ENCODE measurements around the gene NUDT2. TPM values are rescaled to one million over a fixed set of nuclear protein-coding genes. Genes with fewer than 3 reads are reported as not detected.
A peak's percentile ranks its signal among the peaks of the same experiment; 100 is the strongest.

The NUDT2 gene
- total RNA-seq, 1 experiment from 2014 or later: 17.8 TPM

GRCh38 chr9:34318163-34318790, 11.1 kb upstream of the NUDT2 start:
- ATAC-seq (no peak), DNase-seq (ENCODE audit: low spot score) (peak; percentile 20)
- H3K36me3 Mint-ChIP-seq: no peaks in the 10 kb centered on the region; the same call in 1 of the 2 replicates
- no peak overlapping the region for H3K4me3 Mint-ChIP-seq
- POLR2A ChIA-PET: no interaction called here
- H3K27me3 Mint-ChIP-seq (ENCODE audit: low read depth): no peaks in the 10 kb centered on the region
- H3K4me1 Mint-ChIP-seq: no peaks in the 10 kb centered on the region
- CTCF ChIA-PET: interaction anchor here (1.1 kb wide), 1 partner anchor 86 kb away, joined by 3 read pairs; no protein-coding TSS in a partner anchor
- H3K9me3 Mint-ChIP-seq: no peaks in the 10 kb centered on the region
- no peak overlapping the region for H3K27ac Mint-ChIP-seq
- TF ChIP-seq ZNF138 (CRISPR knock-in tag; conservative IDR thresholded peaks at IDR 0.05) (no peak), NR3C1 (CRISPR knock-in tag; conservative IDR thresholded peaks at IDR 0.05; ENCODE audit: low read depth) (no peak), ELF4 (CRISPR knock-in tag; IDR thresholded peaks at IDR 0.05; ENCODE audit: low read depth) (no peak), HMGXB4 (CRISPR knock-in tag; IDR thresholded peaks at IDR 0.05) (no peak), SP1 (CRISPR knock-in tag; conservative IDR thresholded peaks at IDR 0.05) (no peak), JUN (CRISPR knock-in tag; IDR thresholded peaks at IDR 0.05) (no peak), ATF2 (CRISPR knock-in tag; IDR thresholded peaks at IDR 0.05; ENCODE audit: borderline replicate concordance, low read depth) (no peak), SOX15 (CRISPR knock-in tag; IDR thresholded peaks at IDR 0.05) (no peak), GRHL2 (CRISPR knock-in tag; IDR thresholded peaks at IDR 0.05; ENCODE audit: insufficient replicate concordance, severe bottlenecking) (no peak), SMAD4 (CRISPR knock-in tag; IDR thresholded peaks at IDR 0.05) (no peak), ZBTB21 (CRISPR knock-in tag; IDR thresholded peaks at IDR 0.05; ENCODE audit: borderline replicate concordance) (no peak), TP53 (CRISPR knock-in tag; IDR thresholded peaks at IDR 0.05) (no peak), MAX (CRISPR knock-in tag; IDR thresholded peaks at IDR 0.05) (no peak), FOXK1 (CRISPR knock-in tag; IDR thresholded peaks at IDR 0.05) (no peak)
- TF ChIP-seq, protein P1, sequence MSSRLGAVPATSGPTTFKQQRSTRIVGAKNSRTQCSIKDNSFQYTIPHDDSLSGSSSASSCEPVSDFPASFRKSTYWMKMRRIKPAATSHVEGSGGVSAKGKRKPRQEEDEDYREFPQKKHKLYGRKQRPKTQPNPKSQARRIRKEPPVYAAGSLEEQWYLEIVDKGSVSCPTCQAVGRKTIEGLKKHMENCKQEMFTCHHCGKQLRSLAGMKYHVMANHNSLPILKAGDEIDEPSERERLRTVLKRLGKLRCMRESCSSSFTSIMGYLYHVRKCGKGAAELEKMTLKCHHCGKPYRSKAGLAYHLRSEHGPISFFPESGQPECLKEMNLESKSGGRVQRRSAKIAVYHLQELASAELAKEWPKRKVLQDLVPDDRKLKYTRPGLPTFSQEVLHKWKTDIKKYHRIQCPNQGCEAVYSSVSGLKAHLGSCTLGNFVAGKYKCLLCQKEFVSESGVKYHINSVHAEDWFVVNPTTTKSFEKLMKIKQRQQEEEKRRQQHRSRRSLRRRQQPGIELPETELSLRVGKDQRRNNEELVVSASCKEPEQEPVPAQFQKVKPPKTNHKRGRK (CRISPR knock-in tag; IDR thresholded peaks at IDR 0.05; ENCODE audit: borderline replicate concordance): no peak
- TF ChIP-seq, protein P2, sequence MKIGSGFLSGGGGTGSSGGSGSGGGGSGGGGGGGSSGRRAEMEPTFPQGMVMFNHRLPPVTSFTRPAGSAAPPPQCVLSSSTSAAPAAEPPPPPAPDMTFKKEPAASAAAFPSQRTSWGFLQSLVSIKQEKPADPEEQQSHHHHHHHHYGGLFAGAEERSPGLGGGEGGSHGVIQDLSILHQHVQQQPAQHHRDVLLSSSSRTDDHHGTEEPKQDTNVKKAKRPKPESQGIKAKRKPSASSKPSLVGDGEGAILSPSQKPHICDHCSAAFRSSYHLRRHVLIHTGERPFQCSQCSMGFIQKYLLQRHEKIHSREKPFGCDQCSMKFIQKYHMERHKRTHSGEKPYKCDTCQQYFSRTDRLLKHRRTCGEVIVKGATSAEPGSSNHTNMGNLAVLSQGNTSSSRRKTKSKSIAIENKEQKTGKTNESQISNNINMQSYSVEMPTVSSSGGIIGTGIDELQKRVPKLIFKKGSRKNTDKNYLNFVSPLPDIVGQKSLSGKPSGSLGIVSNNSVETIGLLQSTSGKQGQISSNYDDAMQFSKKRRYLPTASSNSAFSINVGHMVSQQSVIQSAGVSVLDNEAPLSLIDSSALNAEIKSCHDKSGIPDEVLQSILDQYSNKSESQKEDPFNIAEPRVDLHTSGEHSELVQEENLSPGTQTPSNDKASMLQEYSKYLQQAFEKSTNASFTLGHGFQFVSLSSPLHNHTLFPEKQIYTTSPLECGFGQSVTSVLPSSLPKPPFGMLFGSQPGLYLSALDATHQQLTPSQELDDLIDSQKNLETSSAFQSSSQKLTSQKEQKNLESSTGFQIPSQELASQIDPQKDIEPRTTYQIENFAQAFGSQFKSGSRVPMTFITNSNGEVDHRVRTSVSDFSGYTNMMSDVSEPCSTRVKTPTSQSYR (CRISPR knock-in tag; IDR thresholded peaks at IDR 0.05): no peak
- TF ChIP-seq, protein P3, sequence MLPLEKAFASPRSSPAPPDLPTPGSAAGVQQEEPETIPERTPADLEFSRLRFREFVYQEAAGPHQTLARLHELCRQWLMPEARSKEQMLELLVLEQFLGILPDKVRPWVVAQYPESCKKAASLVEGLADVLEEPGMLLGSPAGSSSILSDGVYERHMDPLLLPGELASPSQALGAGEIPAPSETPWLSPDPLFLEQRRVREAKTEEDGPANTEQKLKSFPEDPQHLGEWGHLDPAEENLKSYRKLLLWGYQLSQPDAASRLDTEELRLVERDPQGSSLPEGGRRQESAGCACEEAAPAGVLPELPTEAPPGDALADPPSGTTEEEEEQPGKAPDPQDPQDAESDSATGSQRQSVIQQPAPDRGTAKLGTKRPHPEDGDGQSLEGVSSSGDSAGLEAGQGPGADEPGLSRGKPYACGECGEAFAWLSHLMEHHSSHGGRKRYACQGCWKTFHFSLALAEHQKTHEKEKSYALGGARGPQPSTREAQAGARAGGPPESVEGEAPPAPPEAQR (CRISPR knock-in tag; IDR thresholded peaks at IDR 0.05): no peak

All from WTC11 (cell line).